PFSK-1 (cell line): ENCODE results near the gene NCAN.

Experiments used
- FOXP2 ChIP-seq: optimal IDR thresholded peaks from 2 replicates; pipeline ENCODE3; 2011; ENCODE audit warnings: borderline replicate concordance, control low read depth, inconsistent platforms; ENCODE audit not compliant: insufficient read depth; ENCODE audit errors: extremely low read length, extremely low read depth
- POLR2AphosphoS5 ChIP-seq: IDR thresholded peaks from 2 replicates; pipeline ENCODE4 v1.6.1; 2012; ENCODE audit warnings: low read depth, mild to moderate bottlenecking, control low read depth, low read length, moderate library complexity
- SIN3A ChIP-seq: IDR thresholded peaks from 2 replicates; pipeline ENCODE4 v1.6.1; 2012; ENCODE audit warnings: mild to moderate bottlenecking, low read length, moderate library complexity, borderline replicate concordance; ENCODE audit not compliant: insufficient read depth
- TAF1 ChIP-seq: IDR thresholded peaks from 2 replicates; pipeline ENCODE4 v1.6.1; 2012; ENCODE audit warnings: low read length, control low read depth, borderline replicate concordance; ENCODE audit not compliant: insufficient read depth
- TF ChIP-seq, protein P1 (sequence below), 2 experiments: IDR thresholded peaks; 2 replicates each; pipeline versions ENCODE4 v1.6.1 to v1.8.0; 2011 to 2012; ENCODE audit warnings: low read depth in 2 of 2, low read length in 2 of 2, control low read depth in 1 of 2, inconsistent platforms in 1 of 2, mild to moderate bottlenecking in 1 of 2, moderate library complexity in 1 of 2; ENCODE audit not compliant: insufficient read depth in 1 of 2

NCAN gene

DNA sequence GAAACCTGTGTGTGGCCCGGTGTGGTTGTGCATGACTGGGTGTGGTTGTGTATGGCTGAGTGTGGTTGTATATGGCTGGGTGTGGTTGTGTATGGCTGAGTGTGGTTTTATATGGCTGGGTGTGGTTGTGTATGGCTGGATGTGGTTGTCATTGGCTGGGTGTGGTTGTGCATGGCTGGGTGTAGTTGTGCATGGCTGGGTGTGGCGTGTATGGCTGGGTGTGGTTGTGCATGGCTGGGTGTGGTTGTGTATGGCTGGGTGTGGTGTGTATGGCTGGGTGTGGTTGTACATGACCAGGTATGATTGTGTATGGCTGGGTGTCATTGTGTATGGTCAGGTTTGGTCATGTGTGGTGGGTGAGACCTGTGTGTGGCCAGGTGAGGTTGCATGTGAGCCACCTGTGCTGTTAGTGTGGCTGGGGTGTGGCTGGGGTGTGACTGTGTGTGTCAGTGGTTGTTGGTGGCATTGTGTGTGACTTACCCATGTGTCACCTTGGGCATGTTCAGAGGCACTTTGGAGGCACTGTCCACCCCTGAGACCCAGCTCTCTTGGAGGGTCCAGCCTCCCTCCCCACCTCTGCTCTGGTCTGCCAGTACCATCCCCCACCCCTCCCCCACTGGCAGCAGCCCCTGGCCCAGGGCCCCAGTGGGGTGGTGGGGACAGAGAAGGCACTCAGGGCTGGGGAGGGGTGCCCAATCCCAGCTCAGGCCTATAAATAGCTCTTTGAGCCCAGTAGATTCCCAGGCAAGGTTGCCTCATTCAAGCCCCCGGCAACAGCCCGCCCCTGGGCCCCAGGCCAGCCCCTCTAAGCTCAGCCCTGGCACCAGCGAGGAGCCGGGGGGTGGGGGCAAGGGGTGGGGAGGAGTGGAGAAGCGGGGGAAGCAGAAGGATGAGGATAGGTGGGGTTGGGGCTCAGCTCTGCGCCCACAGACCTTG, 3.9 kb upstream of the NCAN start:
- TF ChIP-seq SIN3A (no peak), TAF1 (no peak), POLR2AphosphoS5 (no peak), FOXP2 (no peak)
- TF ChIP-seq, protein P1, sequence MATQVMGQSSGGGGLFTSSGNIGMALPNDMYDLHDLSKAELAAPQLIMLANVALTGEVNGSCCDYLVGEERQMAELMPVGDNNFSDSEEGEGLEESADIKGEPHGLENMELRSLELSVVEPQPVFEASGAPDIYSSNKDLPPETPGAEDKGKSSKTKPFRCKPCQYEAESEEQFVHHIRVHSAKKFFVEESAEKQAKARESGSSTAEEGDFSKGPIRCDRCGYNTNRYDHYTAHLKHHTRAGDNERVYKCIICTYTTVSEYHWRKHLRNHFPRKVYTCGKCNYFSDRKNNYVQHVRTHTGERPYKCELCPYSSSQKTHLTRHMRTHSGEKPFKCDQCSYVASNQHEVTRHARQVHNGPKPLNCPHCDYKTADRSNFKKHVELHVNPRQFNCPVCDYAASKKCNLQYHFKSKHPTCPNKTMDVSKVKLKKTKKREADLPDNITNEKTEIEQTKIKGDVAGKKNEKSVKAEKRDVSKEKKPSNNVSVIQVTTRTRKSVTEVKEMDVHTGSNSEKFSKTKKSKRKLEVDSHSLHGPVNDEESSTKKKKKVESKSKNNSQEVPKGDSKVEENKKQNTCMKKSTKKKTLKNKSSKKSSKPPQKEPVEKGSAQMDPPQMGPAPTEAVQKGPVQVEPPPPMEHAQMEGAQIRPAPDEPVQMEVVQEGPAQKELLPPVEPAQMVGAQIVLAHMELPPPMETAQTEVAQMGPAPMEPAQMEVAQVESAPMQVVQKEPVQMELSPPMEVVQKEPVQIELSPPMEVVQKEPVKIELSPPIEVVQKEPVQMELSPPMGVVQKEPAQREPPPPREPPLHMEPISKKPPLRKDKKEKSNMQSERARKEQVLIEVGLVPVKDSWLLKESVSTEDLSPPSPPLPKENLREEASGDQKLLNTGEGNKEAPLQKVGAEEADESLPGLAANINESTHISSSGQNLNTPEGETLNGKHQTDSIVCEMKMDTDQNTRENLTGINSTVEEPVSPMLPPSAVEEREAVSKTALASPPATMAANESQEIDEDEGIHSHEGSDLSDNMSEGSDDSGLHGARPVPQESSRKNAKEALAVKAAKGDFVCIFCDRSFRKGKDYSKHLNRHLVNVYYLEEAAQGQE (IDR thresholded peaks at IDR 0.05; ENCODE audit: insufficient read depth in 1 of 2, low read depth in 2 of 2, low read length in 2 of 2) = no peak

DNA sequence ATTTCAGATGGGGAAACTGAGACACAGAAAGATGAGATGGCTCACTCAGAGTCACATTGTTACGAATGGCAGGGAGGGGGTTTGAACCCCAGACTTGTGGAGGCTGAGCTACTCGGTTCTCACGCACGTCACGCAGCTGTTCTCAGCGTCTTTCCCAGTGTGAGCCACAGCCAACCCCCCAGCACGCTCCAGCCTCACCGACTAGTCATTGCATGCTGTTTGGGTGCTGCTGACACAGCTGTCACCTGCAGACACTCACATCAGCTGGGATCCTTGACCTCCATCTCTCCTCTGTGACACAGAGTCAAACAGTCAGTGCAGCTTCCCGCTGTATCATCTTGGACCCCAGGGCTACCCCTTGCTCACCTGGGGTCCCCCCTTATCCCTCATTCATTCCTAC, 2.4 kb upstream of the NCAN start:
- no peak for TF ChIP-seq POLR2AphosphoS5
- TF ChIP-seq TAF1 = no peak
- TF ChIP-seq, protein P1 (IDR thresholded peaks at IDR 0.05; ENCODE audit: insufficient read depth in 1 of 2, low read depth in 2 of 2, low read length in 2 of 2) = no peak
- no peak for TF ChIP-seq SIN3A
- no peak for TF ChIP-seq FOXP2

DNA sequence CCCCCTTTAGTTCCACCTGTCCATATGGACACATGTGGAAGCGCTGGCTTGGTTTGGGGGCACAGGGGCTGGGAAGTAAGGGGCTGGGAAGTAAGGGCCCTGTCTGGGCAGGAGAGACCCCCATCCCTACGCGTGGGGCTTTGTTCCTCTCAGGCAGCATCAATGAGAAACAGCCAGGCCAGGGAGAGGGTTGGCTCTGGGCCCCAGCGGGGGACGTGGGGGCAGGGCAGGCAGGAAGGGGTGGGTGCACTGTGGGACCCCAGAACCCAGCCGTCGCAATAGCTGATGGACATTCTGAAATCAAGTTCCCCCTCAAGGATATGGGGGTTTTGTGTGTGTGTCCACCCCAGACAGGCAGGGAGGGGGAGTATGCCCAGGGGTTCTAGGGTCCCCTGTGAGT, 1.2 kb downstream of the NCAN start:
- TF ChIP-seq, protein P1 (IDR thresholded peaks at IDR 0.05; ENCODE audit: insufficient read depth in 1 of 2, low read depth in 2 of 2, low read length in 2 of 2) = no peak
- TF ChIP-seq TAF1 (no peak), POLR2AphosphoS5 (no peak), SIN3A (no peak), FOXP2 (no peak)

DNA sequence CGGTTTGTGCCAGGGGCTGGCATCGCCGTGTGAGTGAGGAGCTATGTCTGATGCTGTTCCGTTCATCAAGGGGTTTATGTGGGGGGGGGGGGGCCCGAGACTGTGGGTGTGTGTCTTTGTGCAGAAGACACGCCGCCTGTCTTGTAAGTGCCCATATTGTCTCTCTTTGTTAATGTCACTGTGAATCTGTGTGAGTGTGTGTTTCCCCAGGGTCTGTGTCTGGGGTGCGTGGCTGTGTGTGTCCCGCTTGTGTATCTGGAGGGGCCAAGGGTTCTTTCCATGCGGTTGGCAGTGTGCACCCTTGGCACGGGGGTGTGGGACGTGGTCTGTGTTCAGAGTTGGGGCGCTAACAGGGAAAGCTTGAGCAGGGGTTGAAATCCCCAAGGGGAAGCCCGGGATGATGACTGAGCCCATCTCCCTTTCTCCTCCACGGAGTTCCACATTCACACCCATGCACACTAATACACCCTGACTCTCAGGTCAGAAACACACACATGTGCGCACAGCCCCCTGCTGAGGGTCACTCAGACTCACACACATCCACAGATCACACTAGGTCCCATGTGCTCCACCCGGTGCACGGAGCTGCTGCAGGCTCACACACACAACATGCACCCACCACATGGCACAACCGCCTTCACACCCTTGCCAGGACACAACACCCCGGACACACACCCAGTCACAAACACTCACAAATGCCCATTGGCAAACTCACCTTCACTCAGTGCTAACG, 1.8 kb downstream of the NCAN start:
- no peak for TF ChIP-seq POLR2AphosphoS5
- TF ChIP-seq, protein P1 (IDR thresholded peaks at IDR 0.05; ENCODE audit: insufficient read depth in 1 of 2, low read depth in 2 of 2, low read length in 2 of 2) = no peak; a peak in 1 of 4 replicates
- TF ChIP-seq SIN3A = no peak
- TF ChIP-seq TAF1 = no peak
- TF ChIP-seq FOXP2 = no peak
